ENCODE measurements around the gene GRIN3B. TPM values are rescaled to one million over a fixed set of nuclear protein-coding genes. Genes with fewer than 3 reads are reported as not detected.
A peak's percentile ranks its signal among the peaks of the same experiment; 100 is the strongest.

The GRIN3B gene
- total and polyA plus RNA-seq, 9 of the 15 experiments (the other 6 are each of a cell fraction or from before 2014, with no cell fraction given) = 0.06 to 0.95 (median 0.19) TPM; not detected in 6

DNA sequence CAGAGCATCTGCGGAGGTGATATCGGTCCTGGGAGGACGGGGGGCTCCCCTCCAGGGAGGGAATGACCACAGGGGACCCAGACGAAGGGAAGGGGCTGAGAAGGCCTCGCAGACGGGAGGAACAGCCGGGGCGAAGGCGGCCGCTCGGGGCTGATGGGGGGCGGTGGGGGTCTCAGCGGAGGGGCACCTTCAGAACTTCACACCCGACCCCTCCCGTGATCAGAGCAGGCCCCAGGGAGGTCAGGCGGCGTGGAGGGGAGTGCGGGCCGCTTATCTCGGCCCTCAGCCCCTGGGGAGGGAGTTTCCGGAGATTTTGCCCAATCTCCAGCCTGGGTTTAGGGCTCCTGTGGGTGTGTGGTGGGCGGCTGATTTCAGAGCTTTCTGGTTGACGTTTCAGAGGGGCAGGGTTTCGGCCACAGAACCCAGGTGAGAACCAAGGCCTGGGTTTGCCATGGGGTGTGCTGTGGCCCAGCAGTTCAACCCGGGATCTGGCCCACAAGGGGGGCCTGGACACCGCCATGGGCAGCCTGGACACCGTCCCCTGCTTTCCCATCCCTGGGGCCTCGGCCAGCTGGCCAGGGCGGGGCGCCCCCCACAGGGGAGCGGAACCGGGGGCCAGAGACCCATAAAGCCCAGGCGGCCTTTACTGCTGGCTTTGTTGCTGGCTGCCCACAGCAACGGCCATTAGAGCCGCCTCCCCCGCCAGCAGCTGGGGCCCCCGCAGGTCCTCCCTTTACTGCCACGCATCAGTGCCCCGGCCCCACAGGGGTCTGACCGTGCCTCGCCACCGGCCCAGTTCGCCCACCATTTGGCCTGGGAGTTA lies 45.3 kb upstream of the GRIN3B start (continued):
- TF ChIP-seq, protein P1, sequence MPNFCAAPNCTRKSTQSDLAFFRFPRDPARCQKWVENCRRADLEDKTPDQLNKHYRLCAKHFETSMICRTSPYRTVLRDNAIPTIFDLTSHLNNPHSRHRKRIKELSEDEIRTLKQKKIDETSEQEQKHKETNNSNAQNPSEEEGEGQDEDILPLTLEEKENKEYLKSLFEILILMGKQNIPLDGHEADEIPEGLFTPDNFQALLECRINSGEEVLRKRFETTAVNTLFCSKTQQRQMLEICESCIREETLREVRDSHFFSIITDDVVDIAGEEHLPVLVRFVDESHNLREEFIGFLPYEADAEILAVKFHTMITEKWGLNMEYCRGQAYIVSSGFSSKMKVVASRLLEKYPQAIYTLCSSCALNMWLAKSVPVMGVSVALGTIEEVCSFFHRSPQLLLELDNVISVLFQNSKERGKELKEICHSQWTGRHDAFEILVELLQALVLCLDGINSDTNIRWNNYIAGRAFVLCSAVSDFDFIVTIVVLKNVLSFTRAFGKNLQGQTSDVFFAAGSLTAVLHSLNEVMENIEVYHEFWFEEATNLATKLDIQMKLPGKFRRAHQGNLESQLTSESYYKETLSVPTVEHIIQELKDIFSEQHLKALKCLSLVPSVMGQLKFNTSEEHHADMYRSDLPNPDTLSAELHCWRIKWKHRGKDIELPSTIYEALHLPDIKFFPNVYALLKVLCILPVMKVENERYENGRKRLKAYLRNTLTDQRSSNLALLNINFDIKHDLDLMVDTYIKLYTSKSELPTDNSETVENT (CRISPR knock-in tag; IDR thresholded peaks at IDR 0.05) = no peak
- TF ChIP-seq IFI16 (CRISPR knock-in tag; IDR thresholded peaks at IDR 0.05) = no peak
- TF ChIP-seq DDX20 (tag; IDR thresholded peaks at IDR 0.05; ENCODE audit: low read depth) = no peak
- TF ChIP-seq ZNF408 (CRISPR knock-in tag; IDR thresholded peaks at IDR 0.05; ENCODE audit: low read depth) = no peak
- TF ChIP-seq KLF1 (tag; IDR thresholded peaks at IDR 0.05) = peak; percentile 54; the same call in 1 of the 2 replicates
- peak; percentile 49 for TF ChIP-seq NFIC (IDR thresholded peaks at IDR 0.05)
- TF ChIP-seq RNF2 (IDR thresholded peaks at IDR 0.05) = no peak
- TF ChIP-seq ZNF589 (CRISPR knock-in tag; IDR thresholded peaks at IDR 0.05; ENCODE audit: low read depth) = peak; percentile 34; the same call in 1 of the 2 replicates
- TF ChIP-seq ZNF239 (CRISPR knock-in tag; IDR thresholded peaks at IDR 0.05) = no peak
- TF ChIP-seq, protein P2, sequence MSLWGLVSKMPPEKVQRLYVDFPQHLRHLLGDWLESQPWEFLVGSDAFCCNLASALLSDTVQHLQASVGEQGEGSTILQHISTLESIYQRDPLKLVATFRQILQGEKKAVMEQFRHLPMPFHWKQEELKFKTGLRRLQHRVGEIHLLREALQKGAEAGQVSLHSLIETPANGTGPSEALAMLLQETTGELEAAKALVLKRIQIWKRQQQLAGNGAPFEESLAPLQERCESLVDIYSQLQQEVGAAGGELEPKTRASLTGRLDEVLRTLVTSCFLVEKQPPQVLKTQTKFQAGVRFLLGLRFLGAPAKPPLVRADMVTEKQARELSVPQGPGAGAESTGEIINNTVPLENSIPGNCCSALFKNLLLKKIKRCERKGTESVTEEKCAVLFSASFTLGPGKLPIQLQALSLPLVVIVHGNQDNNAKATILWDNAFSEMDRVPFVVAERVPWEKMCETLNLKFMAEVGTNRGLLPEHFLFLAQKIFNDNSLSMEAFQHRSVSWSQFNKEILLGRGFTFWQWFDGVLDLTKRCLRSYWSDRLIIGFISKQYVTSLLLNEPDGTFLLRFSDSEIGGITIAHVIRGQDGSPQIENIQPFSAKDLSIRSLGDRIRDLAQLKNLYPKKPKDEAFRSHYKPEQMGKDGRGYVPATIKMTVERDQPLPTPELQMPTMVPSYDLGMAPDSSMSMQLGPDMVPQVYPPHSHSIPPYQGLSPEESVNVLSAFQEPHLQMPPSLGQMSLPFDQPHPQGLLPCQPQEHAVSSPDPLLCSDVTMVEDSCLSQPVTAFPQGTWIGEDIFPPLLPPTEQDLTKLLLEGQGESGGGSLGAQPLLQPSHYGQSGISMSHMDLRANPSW (CRISPR knock-in tag; IDR thresholded peaks at IDR 0.05) = no peak
- TF ChIP-seq NBN (IDR thresholded peaks at IDR 0.05; ENCODE audit: low read depth) = no peak
- peak; percentile 26; the same call in 1 of the 2 replicates for TF ChIP-seq PHF8 (IDR thresholded peaks at IDR 0.05; ENCODE audit: borderline replicate concordance, low read length)
- no peak for TF ChIP-seq SIN3B (IDR thresholded peaks at IDR 0.05; ENCODE audit: low read depth)
- TF ChIP-seq, protein P3, sequence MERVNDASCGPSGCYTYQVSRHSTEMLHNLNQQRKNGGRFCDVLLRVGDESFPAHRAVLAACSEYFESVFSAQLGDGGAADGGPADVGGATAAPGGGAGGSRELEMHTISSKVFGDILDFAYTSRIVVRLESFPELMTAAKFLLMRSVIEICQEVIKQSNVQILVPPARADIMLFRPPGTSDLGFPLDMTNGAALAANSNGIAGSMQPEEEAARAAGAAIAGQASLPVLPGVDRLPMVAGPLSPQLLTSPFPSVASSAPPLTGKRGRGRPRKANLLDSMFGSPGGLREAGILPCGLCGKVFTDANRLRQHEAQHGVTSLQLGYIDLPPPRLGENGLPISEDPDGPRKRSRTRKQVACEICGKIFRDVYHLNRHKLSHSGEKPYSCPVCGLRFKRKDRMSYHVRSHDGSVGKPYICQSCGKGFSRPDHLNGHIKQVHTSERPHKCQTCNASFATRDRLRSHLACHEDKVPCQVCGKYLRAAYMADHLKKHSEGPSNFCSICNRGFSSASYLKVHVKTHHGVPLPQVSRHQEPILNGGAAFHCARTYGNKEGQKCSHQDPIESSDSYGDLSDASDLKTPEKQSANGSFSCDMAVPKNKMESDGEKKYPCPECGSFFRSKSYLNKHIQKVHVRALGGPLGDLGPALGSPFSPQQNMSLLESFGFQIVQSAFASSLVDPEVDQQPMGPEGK (CRISPR knock-in tag; IDR thresholded peaks at IDR 0.05; ENCODE audit: borderline replicate concordance) = no peak
- TF ChIP-seq EP300 (IDR thresholded peaks at IDR 0.05; ENCODE audit: low read length) = peak; percentile 75; the same call in 1 of the 2 replicates
- TF ChIP-seq HDAC3 (IDR thresholded peaks at IDR 0.05; ENCODE audit: borderline replicate concordance, partially characterized antibody) = peak; percentile 48
- TF ChIP-seq ZNF232 (CRISPR knock-in tag; IDR thresholded peaks at IDR 0.05) = no peak
- peak; percentile 36 for TF ChIP-seq TAF1 (IDR thresholded peaks at IDR 0.05; ENCODE audit: control insufficient read depth, extremely low read depth, insufficient read depth, low read length, severe bottlenecking)
- no peak for TF ChIP-seq HDAC6 (IDR thresholded peaks at IDR 0.05; ENCODE audit: low read depth, low read length)
- TF ChIP-seq ZNF263 (CRISPR knock-in tag; IDR thresholded peaks at IDR 0.05; ENCODE audit: borderline replicate concordance) = peak; percentile 34; the same call in 1 of the 2 replicates

Measured in K562 (cell line).